ENCODE measurements around the gene IFNB1.

Gene IFNB1

GRCh38 chr9:21095561-21095960 lies 17.8 kb upstream of the IFNB1 start:
- no peaks in the 10 kb centered on the region for H3K36me3 ChIP-seq (ENCODE audit: control insufficient read depth in 1 of 2, insufficient read depth in 2 of 2, low read length in 2 of 2)
- no peak overlapping the region for H3K27ac ChIP-seq (ENCODE audit: low read length)
- no peaks in the 10 kb centered on the region for H3K9me3 ChIP-seq (ENCODE audit: control insufficient read depth in 1 of 2, low read length in 2 of 2)
- H3K27me3 ChIP-seq (ENCODE audit: low read depth, low read length): no peaks in the 10 kb centered on the region
- no peak overlapping the region for H3K4me3 ChIP-seq (ENCODE audit: low read depth in 1 of 2, low read length in 2 of 2)
- peaks cover 3 to 7% of the 10 kb centered on the region in 2 donors for H3K4me1 ChIP-seq (ENCODE audit: control insufficient read depth in 1 of 2, insufficient read depth in 2 of 2, low read length in 2 of 2)

- Histone ChIP-seq H3K27me3 (ENCODE audit: low read depth, low read length) (no peaks in the 10 kb centered on the region), H3K27ac (ENCODE audit: low read length) (no peak overlapping the region), H3K4me1 (ENCODE audit: control insufficient read depth in 1 of 2, insufficient read depth in 2 of 2, low read length in 2 of 2) (no peaks in the 10 kb centered on the region), H3K4me3 (ENCODE audit: low read depth in 1 of 2, low read length in 2 of 2) (no peak overlapping the region), H3K9me3 (ENCODE audit: control insufficient read depth in 1 of 2, low read length in 2 of 2) (peaks cover 0 to 2% of the 10 kb centered on the region in 2 donors), H3K36me3 (ENCODE audit: control insufficient read depth in 1 of 2, insufficient read depth in 2 of 2, low read length in 2 of 2) (no peaks in the 10 kb centered on the region)
Measured at GRCh38 chr9:21086538-21086937, 8.8 kb upstream of the IFNB1 start.

- peaks cover 0 to 2% of the 10 kb centered on the region in 2 donors for H3K9me3 ChIP-seq (ENCODE audit: control insufficient read depth in 1 of 2, low read length in 2 of 2)
- H3K36me3 ChIP-seq (ENCODE audit: control insufficient read depth in 1 of 2, insufficient read depth in 2 of 2, low read length in 2 of 2): no peaks in the 10 kb centered on the region
- H3K4me3 ChIP-seq (ENCODE audit: low read depth in 1 of 2, low read length in 2 of 2): no peak overlapping the region
- H3K27me3 ChIP-seq (ENCODE audit: low read depth, low read length): no peaks in the 10 kb centered on the region
- no peaks in the 10 kb centered on the region for H3K4me1 ChIP-seq (ENCODE audit: control insufficient read depth in 1 of 2, insufficient read depth in 2 of 2, low read length in 2 of 2)
- H3K27ac ChIP-seq (ENCODE audit: low read length): no peak overlapping the region
Measured at GRCh38 chr9:21085005-21085404, 7.3 kb upstream of the IFNB1 start.

GRCh38 chr9:21084242-21084850 lies 6.6 kb upstream of the IFNB1 start:
- H3K36me3 ChIP-seq (ENCODE audit: control insufficient read depth in 1 of 2, insufficient read depth in 2 of 2, low read length in 2 of 2): no peaks in the 10 kb centered on the region
- no peaks in the 10 kb centered on the region for H3K4me1 ChIP-seq (ENCODE audit: control insufficient read depth in 1 of 2, insufficient read depth in 2 of 2, low read length in 2 of 2)
- H3K9me3 ChIP-seq (ENCODE audit: control insufficient read depth in 1 of 2, low read length in 2 of 2): peaks cover 0 to 2% of the 10 kb centered on the region in 2 donors
- H3K27me3 ChIP-seq (ENCODE audit: low read depth, low read length): no peaks in the 10 kb centered on the region
- no peak overlapping the region for H3K4me3 ChIP-seq (ENCODE audit: low read depth in 1 of 2, low read length in 2 of 2)
- H3K27ac ChIP-seq (ENCODE audit: low read length): no peak overlapping the region

- peaks cover 0 to 2% of the 10 kb centered on the region in 2 donors for H3K9me3 ChIP-seq (ENCODE audit: control insufficient read depth in 1 of 2, low read length in 2 of 2)
- peaks cover 0 to 2% of the 10 kb centered on the region in 2 donors for H3K4me1 ChIP-seq (ENCODE audit: control insufficient read depth in 1 of 2, insufficient read depth in 2 of 2, low read length in 2 of 2)
- H3K36me3 ChIP-seq (ENCODE audit: control insufficient read depth in 1 of 2, insufficient read depth in 2 of 2, low read length in 2 of 2): no peaks in the 10 kb centered on the region
- no peaks in the 10 kb centered on the region for H3K27me3 ChIP-seq (ENCODE audit: low read depth, low read length)
- H3K27ac ChIP-seq (ENCODE audit: low read length): no peak overlapping the region
- H3K4me3 ChIP-seq (ENCODE audit: low read depth in 1 of 2, low read length in 2 of 2): no peak overlapping the region
Measured at GRCh38 chr9:21082671-21083070, 4.9 kb upstream of the IFNB1 start.

- Histone ChIP-seq H3K4me1 (ENCODE audit: control insufficient read depth in 1 of 2, insufficient read depth in 2 of 2, low read length in 2 of 2) (peaks cover 0 to 7% of the 10 kb centered on the region in 2 donors), H3K27me3 (ENCODE audit: low read depth, low read length) (no peaks in the 10 kb centered on the region), H3K27ac (ENCODE audit: low read length) (no peak overlapping the region), H3K4me3 (ENCODE audit: low read depth in 1 of 2, low read length in 2 of 2) (no peak overlapping the region), H3K9me3 (ENCODE audit: control insufficient read depth in 1 of 2, low read length in 2 of 2) (peaks cover 0 to 2% of the 10 kb centered on the region in 2 donors), H3K36me3 (ENCODE audit: control insufficient read depth in 1 of 2, insufficient read depth in 2 of 2, low read length in 2 of 2) (no peaks in the 10 kb centered on the region)
Measured at GRCh38 chr9:21081999-21082398, 4.3 kb upstream of the IFNB1 start.

- H3K4me3 ChIP-seq (ENCODE audit: low read depth in 1 of 2, low read length in 2 of 2): no peak overlapping the region
- H3K36me3 ChIP-seq (ENCODE audit: control insufficient read depth in 1 of 2, insufficient read depth in 2 of 2, low read length in 2 of 2): no peaks in the 10 kb centered on the region
- no peak overlapping the region for H3K27ac ChIP-seq (ENCODE audit: low read length)
- H3K4me1 ChIP-seq (ENCODE audit: control insufficient read depth in 1 of 2, insufficient read depth in 2 of 2, low read length in 2 of 2): peaks cover 0 to 7% of the 10 kb centered on the region in 2 donors
- no peaks in the 10 kb centered on the region for H3K9me3 ChIP-seq (ENCODE audit: control insufficient read depth in 1 of 2, low read length in 2 of 2)
- H3K27me3 ChIP-seq (ENCODE audit: low read depth, low read length): no peaks in the 10 kb centered on the region
Measured at GRCh38 chr9:21081451-21081850, 3.7 kb upstream of the IFNB1 start.

- no peaks in the 10 kb centered on the region for H3K27me3 ChIP-seq (ENCODE audit: low read depth, low read length)
- H3K4me3 ChIP-seq (ENCODE audit: low read depth in 1 of 2, low read length in 2 of 2): no peak overlapping the region
- no peak overlapping the region for H3K27ac ChIP-seq (ENCODE audit: low read length)
- no peaks in the 10 kb centered on the region for H3K9me3 ChIP-seq (ENCODE audit: control insufficient read depth in 1 of 2, low read length in 2 of 2)
- H3K36me3 ChIP-seq (ENCODE audit: control insufficient read depth in 1 of 2, insufficient read depth in 2 of 2, low read length in 2 of 2): no peaks in the 10 kb centered on the region
- peaks cover 0 to 7% of the 10 kb centered on the region in 2 donors for H3K4me1 ChIP-seq (ENCODE audit: control insufficient read depth in 1 of 2, insufficient read depth in 2 of 2, low read length in 2 of 2)
Measured at GRCh38 chr9:21080793-21081192, 3.1 kb upstream of the IFNB1 start.

- Histone ChIP-seq H3K36me3 (ENCODE audit: control insufficient read depth in 1 of 2, insufficient read depth in 2 of 2, low read length in 2 of 2) (no peaks in the 10 kb centered on the region), H3K27me3 (ENCODE audit: low read depth, low read length) (no peaks in the 10 kb centered on the region), H3K27ac (ENCODE audit: low read length) (no peak overlapping the region), H3K4me1 (ENCODE audit: control insufficient read depth in 1 of 2, insufficient read depth in 2 of 2, low read length in 2 of 2) (peaks cover 0 to 7% of the 10 kb centered on the region in 2 donors), H3K9me3 (ENCODE audit: control insufficient read depth in 1 of 2, low read length in 2 of 2) (no peaks in the 10 kb centered on the region), H3K4me3 (ENCODE audit: low read depth in 1 of 2, low read length in 2 of 2) (no peak overlapping the region)
Measured at GRCh38 chr9:21078702-21079101, 960 bp upstream of the IFNB1 start.

- Histone ChIP-seq H3K4me3 (ENCODE audit: low read depth in 1 of 2, low read length in 2 of 2) (no peak overlapping the region), H3K27ac (ENCODE audit: low read length) (no peak overlapping the region), H3K27me3 (ENCODE audit: low read depth, low read length) (no peaks in the 10 kb centered on the region), H3K4me1 (ENCODE audit: control insufficient read depth in 1 of 2, insufficient read depth in 2 of 2, low read length in 2 of 2) (peaks cover 0 to 8% of the 10 kb centered on the region in 2 donors), H3K9me3 (ENCODE audit: control insufficient read depth in 1 of 2, low read length in 2 of 2) (no peaks in the 10 kb centered on the region), H3K36me3 (ENCODE audit: control insufficient read depth in 1 of 2, insufficient read depth in 2 of 2, low read length in 2 of 2) (no peaks in the 10 kb centered on the region)
Measured at GRCh38 chr9:21075484-21075883, 2.3 kb downstream of the IFNB1 start.

- no peaks in the 10 kb centered on the region for H3K27me3 ChIP-seq (ENCODE audit: low read depth, low read length)
- no peaks in the 10 kb centered on the region for H3K9me3 ChIP-seq (ENCODE audit: control insufficient read depth in 1 of 2, low read length in 2 of 2)
- H3K4me1 ChIP-seq (ENCODE audit: control insufficient read depth in 1 of 2, insufficient read depth in 2 of 2, low read length in 2 of 2): peaks cover 0 to 12% of the 10 kb centered on the region in 2 donors
- no peaks in the 10 kb centered on the region for H3K36me3 ChIP-seq (ENCODE audit: control insufficient read depth in 1 of 2, insufficient read depth in 2 of 2, low read length in 2 of 2)
- no peak overlapping the region for H3K4me3 ChIP-seq (ENCODE audit: low read depth in 1 of 2, low read length in 2 of 2)
- H3K27ac ChIP-seq (ENCODE audit: low read length): no peak overlapping the region
Measured at GRCh38 chr9:21070906-21071305, 6.8 kb downstream of the IFNB1 start.

- H3K4me1 ChIP-seq (ENCODE audit: control insufficient read depth in 1 of 2, insufficient read depth in 2 of 2, low read length in 2 of 2): peaks cover 0 to 12% of the 10 kb centered on the region in 2 donors
- H3K36me3 ChIP-seq (ENCODE audit: control insufficient read depth in 1 of 2, insufficient read depth in 2 of 2, low read length in 2 of 2): no peaks in the 10 kb centered on the region
- H3K4me3 ChIP-seq (ENCODE audit: low read depth in 1 of 2, low read length in 2 of 2): no peak overlapping the region
- no peaks in the 10 kb centered on the region for H3K9me3 ChIP-seq (ENCODE audit: control insufficient read depth in 1 of 2, low read length in 2 of 2)
- H3K27ac ChIP-seq (ENCODE audit: low read length): no peak overlapping the region
- no peaks in the 10 kb centered on the region for H3K27me3 ChIP-seq (ENCODE audit: low read depth, low read length)
Measured at GRCh38 chr9:21070171-21070571, 7.6 kb downstream of the IFNB1 start.
